Activated effector memory CD4-positive, alpha-beta T cell treated with Interleukin-2 at 50 U/mL for 16 hours (primary cell): ENCODE data around the gene ZBTB43.
"Not testable (repeated sequence)": the region's sequence is repeated elsewhere in the genome, so short reads cannot be mapped to it uniquely, and the experiment has no call there.

Experiments
- DNase-seq: peaks from one replicate; pipeline ENCODE4 v3.0.0-alpha.2; 2020

The ZBTB43 gene

GRCh38 chr9:126804696-126805553, at the start of gene ZBTB43:
Gene ZBTB43, plus strand, starts transcription at chr9:126805040. Its CDS starts 27,470 bp downstream, at chr9:126832510.
- DNase-seq: peak; percentile 97

- no peak for DNase-seq
These were observed 49.4 kb upstream of the ZBTB43 start for GRCh38 chr9:126755317-126755875.

- no peak for DNase-seq
These were observed 48.6 kb upstream of the ZBTB43 start for GRCh38 chr9:126756238-126756637.

GRCh38 chr9:126756876-126757415, 47.9 kb upstream of the ZBTB43 start:
- no peak for DNase-seq

GRCh38 chr9:126758916-126759585, 45.8 kb upstream of the ZBTB43 start:
- no peak for DNase-seq

- no peak for DNase-seq
These were observed 43.6 kb upstream of the ZBTB43 start for GRCh38 chr9:126761274-126761673.

- no peak for DNase-seq
These were observed 41.6 kb upstream of the ZBTB43 start for GRCh38 chr9:126763130-126763764.

- DNase-seq: no peak
These were observed 31.7 kb upstream of the ZBTB43 start for GRCh38 chr9:126773004-126773607.

- DNase-seq: no peak
These were observed 28.9 kb upstream of the ZBTB43 start for GRCh38 chr9:126775926-126776325.

- DNase-seq: no peak
These were observed 27.1 kb upstream of the ZBTB43 start for GRCh38 chr9:126777733-126778132.

- DNase-seq: no peak
These were observed 26.7 kb upstream of the ZBTB43 start for GRCh38 chr9:126778141-126778540.

GRCh38 chr9:126778696-126779095, 26.1 kb upstream of the ZBTB43 start:
- not testable (repeated sequence) for DNase-seq

- DNase-seq: peak; percentile 72
These were observed 23.4 kb upstream of the ZBTB43 start for GRCh38 chr9:126781186-126782052.

GRCh38 chr9:126782053-126782388, 22.8 kb upstream of the ZBTB43 start:
- no peak for DNase-seq

- no peak for DNase-seq
These were observed 20.9 kb upstream of the ZBTB43 start for GRCh38 chr9:126783949-126784348.

- no peak for DNase-seq
These were observed 20.4 kb upstream of the ZBTB43 start for GRCh38 chr9:126784401-126784800.

GRCh38 chr9:126784841-126785240, 20.0 kb upstream of the ZBTB43 start:
- not testable (repeated sequence) for DNase-seq

- DNase-seq: no peak
These were observed 16.8 kb upstream of the ZBTB43 start for GRCh38 chr9:126788046-126788445.

- no peak for DNase-seq
These were observed 16.0 kb upstream of the ZBTB43 start for GRCh38 chr9:126788634-126789349.

GRCh38 chr9:126790561-126790960, 14.3 kb upstream of the ZBTB43 start:
- DNase-seq: no peak
